Activated T-cell treated with anti-CD3 and anti-CD28 coated beads, Interleukin-2, amount 50 U/mL, for 24 hours (primary cell): Measurements from ENCODE around the gene CHSY3.
"Not testable (repeated sequence)": the region's sequence is repeated elsewhere in the genome, so short reads cannot be mapped to it uniquely, and the experiment has no call there.

Experiments
- DNase-seq: peaks from one replicate; pipeline ENCODE4 v3.0.0-alpha.2; 2020
- H3K27ac Mint-ChIP-seq: 2 replicates; pipeline ENCODE4 v1.8.0; 2020; ENCODE audit warnings: mild to moderate bottlenecking, mixed read lengths
- H3K27me3 Mint-ChIP-seq: 2 replicates; pipeline ENCODE4 v1.8.0; 2020; ENCODE audit warnings: mixed read lengths
- H3K36me3 Mint-ChIP-seq: 2 replicates; pipeline ENCODE4 v1.8.0; 2020; ENCODE audit warnings: low read depth, mixed read lengths
- H3K4me1 Mint-ChIP-seq: 2 replicates; pipeline ENCODE4 v1.8.0; 2020; ENCODE audit warnings: low read depth, mixed read lengths
- H3K4me3 Mint-ChIP-seq: 2 replicates; pipeline ENCODE4 v1.8.0; 2020; ENCODE audit warnings: mild to moderate bottlenecking, moderate library complexity, mixed read lengths
- H3K9me3 Mint-ChIP-seq: 2 replicates; pipeline ENCODE4 v1.8.0; 2020; ENCODE audit warnings: mixed read lengths

CHSY3 gene

DNA sequence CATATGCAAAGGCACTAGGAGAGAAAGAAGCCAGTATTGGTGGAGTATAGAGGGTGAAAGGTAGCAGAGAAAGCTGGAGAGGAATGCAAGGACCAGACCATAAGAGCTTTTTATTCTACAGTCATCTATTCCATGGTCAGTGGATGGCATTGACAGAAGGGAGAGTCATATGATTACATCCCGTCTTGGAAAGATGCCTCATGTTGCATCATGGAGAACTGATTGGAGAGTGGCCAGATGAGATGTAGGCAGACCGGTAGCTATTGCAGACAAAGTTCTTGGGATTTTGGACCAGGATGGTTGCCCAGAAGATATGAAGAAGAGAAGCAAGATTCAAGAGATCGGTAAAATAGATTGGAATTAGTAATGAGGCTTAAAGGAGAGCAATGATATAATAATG lies 260.7 kb downstream of the CHSY3 start:
- Mint-ChIP-seq H3K4me1 (no peaks in the 10 kb centered on the region), H3K36me3 (no peaks in the 10 kb centered on the region), H3K27ac (no peak overlapping the region), H3K27me3 (peaks cover 6% of the 10 kb centered on the region), H3K9me3 (no peaks in the 10 kb centered on the region), H3K4me3 (no peak overlapping the region)
- no peak for DNase-seq

DNA sequence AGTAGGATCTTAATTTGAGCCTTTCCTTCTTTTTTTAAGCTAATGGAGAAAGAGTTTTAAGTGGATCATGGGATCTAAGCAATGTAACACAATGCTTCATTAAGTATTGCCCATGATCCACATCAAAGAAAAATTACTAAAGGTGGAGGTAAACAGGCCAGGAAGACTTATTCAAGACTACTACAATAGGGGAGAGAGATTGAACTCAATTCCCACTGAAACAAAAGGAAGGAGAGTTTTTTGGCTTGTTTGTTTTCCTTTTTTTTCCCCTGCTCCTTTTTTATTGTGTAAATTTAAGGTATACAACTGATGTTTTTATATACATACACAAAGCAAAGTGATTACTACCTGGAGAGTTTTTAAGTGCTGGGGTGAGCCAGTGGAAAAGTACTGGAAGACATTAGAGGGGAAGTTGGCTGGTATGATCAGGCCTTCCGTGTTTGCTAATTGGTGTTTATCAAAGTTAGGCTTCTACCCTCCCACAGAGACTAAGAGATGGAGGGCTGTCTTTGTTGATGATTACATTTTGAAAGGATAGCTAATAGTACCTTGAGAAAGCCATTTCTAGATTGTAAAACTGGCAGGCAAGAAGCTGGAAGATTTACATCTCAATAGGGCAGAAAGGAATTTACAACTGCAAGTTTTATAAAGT lies 262.7 kb downstream of the CHSY3 start:
- Mint-ChIP-seq H3K9me3 (no peaks in the 10 kb centered on the region), H3K36me3 (no peaks in the 10 kb centered on the region)
- DNase-seq, result no peak

DNA sequence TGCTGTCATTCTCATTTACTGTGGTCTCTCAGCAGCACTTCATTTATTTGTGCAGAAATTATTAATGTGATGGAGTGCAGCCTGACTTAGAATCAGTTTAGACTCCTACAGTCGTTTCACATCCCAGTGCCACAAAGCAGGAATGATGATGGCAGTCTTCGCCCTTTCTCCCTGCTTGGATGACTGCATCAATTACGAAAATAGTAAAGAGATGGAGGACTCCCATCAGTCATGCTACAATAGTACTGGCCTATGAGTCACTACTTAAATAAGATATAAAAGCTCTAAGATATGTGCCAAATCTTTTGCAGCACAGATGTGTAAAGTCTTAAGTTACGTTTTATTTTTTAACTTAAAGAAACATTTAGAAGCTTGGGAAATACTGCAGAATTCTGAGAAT lies 263.9 kb downstream of the CHSY3 start:
- no peaks in the 10 kb centered on the region for H3K4me1 Mint-ChIP-seq
- H3K36me3 Mint-ChIP-seq, result no peaks in the 10 kb centered on the region
- no peak overlapping the region for H3K27ac Mint-ChIP-seq
- DNase-seq, result no peak
- H3K4me3 Mint-ChIP-seq, result no peak overlapping the region
- no peaks in the 10 kb centered on the region for H3K9me3 Mint-ChIP-seq
- H3K27me3 Mint-ChIP-seq, result peaks cover 6% of the 10 kb centered on the region

More for the DNA sequence above, 262.7 kb downstream of the CHSY3 start:
- H3K27ac Mint-ChIP-seq, result no peak overlapping the region
- no peak overlapping the region for H3K4me3 Mint-ChIP-seq
- H3K27me3 Mint-ChIP-seq, result peaks cover 6% of the 10 kb centered on the region
- H3K4me1 Mint-ChIP-seq, result no peaks in the 10 kb centered on the region

DNA sequence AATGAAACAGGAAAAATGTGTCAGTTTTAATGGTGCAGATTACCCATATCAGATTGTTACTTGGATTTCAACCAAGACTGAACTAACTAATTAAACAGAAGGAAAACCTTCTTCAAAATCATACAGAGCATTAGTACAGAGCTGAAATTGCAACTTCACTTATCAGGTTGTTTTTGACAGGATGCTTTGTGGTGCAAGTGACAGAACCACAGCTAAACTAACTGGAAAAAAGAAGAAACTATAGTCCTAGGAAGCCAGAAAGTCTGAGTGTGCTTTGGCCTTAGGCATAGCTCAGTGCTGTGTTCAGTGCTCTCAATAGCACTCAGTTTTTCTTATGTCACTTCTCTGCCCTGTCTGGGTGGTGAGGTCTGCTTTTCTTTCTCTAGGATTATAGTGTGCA lies 267.4 kb downstream of the CHSY3 start:
- no peaks in the 10 kb centered on the region for H3K4me1 Mint-ChIP-seq
- H3K27me3 Mint-ChIP-seq, result no peaks in the 10 kb centered on the region
- peaks cover 3% of the 10 kb centered on the region for H3K9me3 Mint-ChIP-seq
- no peak overlapping the region for H3K27ac Mint-ChIP-seq
- no peaks in the 10 kb centered on the region for H3K36me3 Mint-ChIP-seq
- H3K4me3 Mint-ChIP-seq, result no peak overlapping the region
- DNase-seq, result no peak

DNA sequence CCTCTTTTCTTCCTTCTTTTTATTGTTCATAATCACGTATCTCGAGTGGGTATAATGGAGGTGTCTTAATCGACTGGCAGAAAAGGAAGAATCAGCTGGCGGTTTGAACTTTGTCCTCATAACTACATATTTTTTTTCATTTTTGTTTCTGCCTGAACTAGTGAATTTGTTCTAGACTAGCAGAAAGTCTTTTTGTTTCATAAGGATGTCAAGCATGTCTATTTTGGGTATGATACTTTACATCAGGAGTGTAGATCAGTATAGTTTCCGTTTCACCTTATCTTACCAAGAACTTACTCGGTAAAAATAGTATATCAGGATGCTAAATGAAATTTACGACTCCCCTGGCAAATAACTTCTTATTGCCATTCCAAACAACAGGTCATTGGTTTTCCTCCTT lies 278.9 kb downstream of the CHSY3 start:
- no peaks in the 10 kb centered on the region for H3K36me3 Mint-ChIP-seq
- peaks cover 8% of the 10 kb centered on the region for H3K27me3 Mint-ChIP-seq
- H3K4me1 Mint-ChIP-seq, result no peaks in the 10 kb centered on the region
- peaks cover 2% of the 10 kb centered on the region for H3K9me3 Mint-ChIP-seq
- H3K27ac Mint-ChIP-seq, result no peak overlapping the region
- H3K4me3 Mint-ChIP-seq, result no peak overlapping the region
- no peak for DNase-seq

DNA sequence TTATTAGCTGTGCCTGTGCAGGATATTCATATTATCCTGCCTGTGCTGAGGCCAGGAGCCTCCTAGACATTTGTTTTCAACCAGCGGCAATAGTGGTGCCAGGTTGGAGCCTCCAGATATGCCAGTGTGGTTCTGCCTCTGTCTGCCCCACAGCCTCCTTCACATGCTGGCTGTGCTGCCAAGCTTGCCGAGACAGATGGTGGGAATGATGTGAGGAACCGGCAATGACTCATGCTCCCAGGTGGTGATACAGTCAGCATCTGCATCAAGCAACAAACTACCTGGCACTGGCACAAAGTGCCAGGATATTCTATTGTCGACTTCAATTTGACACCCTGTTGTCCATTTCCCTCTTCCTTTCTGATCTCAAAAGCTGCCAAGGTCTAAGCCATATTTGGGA lies 285.7 kb downstream of the CHSY3 start:
- Mint-ChIP-seq H3K4me1 (no peaks in the 10 kb centered on the region), H3K9me3 (no peaks in the 10 kb centered on the region), H3K27me3 (peaks cover 6% of the 10 kb centered on the region), H3K36me3 (no peaks in the 10 kb centered on the region), H3K27ac (no peak overlapping the region), H3K4me3 (no peak overlapping the region)
- no peak for DNase-seq

DNA sequence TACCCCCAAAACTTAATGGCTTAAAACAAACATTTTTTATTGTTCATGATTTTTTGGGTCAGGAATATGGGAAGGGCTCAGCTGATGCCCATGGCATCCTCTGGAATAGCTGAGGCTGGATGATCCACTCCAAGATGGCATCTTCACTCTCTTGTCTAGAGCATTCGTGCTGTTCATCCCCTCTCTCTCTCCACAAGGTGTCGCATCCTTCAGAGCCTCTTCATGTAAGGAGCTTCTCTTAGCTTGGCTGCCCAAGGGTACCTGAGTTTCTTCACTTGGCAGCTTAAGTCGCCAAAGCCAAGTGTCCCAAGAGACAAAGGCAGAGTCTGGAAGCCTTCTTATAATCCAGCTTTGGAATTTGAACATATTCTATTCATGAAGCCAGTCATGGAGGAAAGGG lies 294.7 kb downstream of the CHSY3 start:
- Mint-ChIP-seq H3K4me3 (no peak overlapping the region), H3K27ac (no peak overlapping the region), H3K9me3 (no peaks in the 10 kb centered on the region), H3K36me3 (no peaks in the 10 kb centered on the region), H3K4me1 (no peaks in the 10 kb centered on the region), H3K27me3 (peaks cover 8% of the 10 kb centered on the region)
- no peak for DNase-seq

DNA sequence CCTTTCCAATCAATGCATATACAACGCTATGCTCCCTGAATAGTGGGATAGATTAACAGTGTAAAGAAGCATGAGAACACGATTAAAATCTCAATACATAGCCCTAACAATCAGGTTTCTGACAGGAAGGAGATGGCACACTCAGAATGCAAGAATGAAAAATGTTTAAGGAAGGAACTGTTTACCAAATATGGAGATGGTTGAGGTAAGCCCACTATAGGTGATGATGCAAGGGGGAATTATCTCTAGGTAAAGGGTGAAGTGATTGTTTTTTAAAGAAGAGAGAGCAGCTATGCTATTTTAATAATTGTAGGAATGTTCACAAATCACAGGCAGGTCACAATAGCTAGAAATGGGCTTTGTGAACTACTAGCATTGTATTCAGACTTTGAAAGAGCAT lies 302.4 kb downstream of the CHSY3 start:
- H3K9me3 Mint-ChIP-seq, result no peaks in the 10 kb centered on the region
- no peaks in the 10 kb centered on the region for H3K4me1 Mint-ChIP-seq
- H3K36me3 Mint-ChIP-seq, result no peaks in the 10 kb centered on the region
- H3K4me3 Mint-ChIP-seq, result no peak overlapping the region
- no peak overlapping the region for H3K27ac Mint-ChIP-seq
- peaks cover 4% of the 10 kb centered on the region for H3K27me3 Mint-ChIP-seq
- no peak for DNase-seq

DNA sequence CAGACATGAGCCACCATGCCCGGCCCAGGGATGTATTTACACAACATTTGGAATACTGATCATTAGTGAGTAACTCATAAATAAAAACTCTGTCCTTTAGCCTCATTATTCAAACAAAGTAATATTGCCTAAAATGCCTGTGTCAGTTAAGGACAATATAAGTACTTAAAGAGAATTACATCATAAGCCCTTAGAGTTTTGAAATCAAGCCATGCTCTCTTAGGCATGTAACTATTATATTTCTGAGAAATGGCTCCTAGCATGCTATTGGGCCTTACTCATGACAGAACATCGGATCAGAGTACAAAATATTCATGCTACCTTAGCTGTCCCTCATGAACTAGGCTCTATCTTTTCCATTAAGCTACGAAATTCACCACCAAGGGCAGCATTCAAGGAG lies 309.3 kb downstream of the CHSY3 start:
- Mint-ChIP-seq H3K36me3 (no peaks in the 10 kb centered on the region), H3K4me3 (no peak overlapping the region), H3K27ac (no peak overlapping the region), H3K9me3 (no peaks in the 10 kb centered on the region), H3K4me1 (no peaks in the 10 kb centered on the region), H3K27me3 (peaks cover 5% of the 10 kb centered on the region)
- no peak for DNase-seq

DNA sequence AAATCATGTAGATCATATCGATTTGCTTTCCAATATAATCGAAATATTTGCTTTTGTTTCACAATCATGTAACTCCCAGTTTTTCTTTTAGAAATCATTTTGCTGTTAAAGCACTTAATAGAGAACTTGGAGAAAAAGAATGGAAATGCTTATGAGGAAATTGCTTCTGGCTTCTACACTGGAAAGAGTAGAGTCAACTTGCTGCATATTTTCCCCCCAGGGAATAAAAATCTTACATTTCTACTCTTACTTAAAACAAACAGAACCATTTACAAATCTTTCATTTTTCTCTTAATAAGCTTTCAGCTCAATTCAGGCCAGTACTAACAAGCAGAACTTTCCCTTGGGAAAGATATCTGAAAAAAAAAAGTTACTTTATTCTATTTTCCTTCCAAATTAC lies 312.0 kb downstream of the CHSY3 start:
- no peaks in the 10 kb centered on the region for H3K36me3 Mint-ChIP-seq
- H3K27ac Mint-ChIP-seq, result no peak overlapping the region
- H3K4me1 Mint-ChIP-seq, result no peaks in the 10 kb centered on the region
- H3K4me3 Mint-ChIP-seq, result no peak overlapping the region
- peaks cover 5% of the 10 kb centered on the region for H3K27me3 Mint-ChIP-seq
- no peak for DNase-seq
- no peaks in the 10 kb centered on the region for H3K9me3 Mint-ChIP-seq

DNA sequence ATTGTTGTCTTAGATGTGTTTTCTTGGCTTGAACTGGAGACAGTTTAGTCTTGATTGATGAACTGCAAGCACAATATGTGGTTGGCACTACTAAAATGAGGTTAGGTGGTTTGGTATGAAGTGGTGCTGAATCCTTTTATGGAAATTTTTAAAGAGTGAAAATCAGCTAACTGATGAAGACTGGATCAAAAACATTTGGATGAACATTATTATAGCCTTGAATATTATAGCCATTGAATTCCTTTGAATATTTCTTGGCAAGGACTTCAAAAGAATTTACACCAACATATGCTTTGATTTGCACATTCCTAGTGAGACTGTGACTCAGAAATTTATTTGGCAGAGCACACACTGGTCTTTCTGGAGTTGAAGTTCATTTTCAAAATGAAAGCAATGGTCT lies 318.3 kb downstream of the CHSY3 start:
- DNase-seq, result no peak
- Mint-ChIP-seq H3K4me3 (no peak overlapping the region), H3K27ac (no peak overlapping the region), H3K27me3 (peaks cover 8% of the 10 kb centered on the region), H3K36me3 (no peaks in the 10 kb centered on the region), H3K9me3 (no peaks in the 10 kb centered on the region), H3K4me1 (no peaks in the 10 kb centered on the region)

DNA sequence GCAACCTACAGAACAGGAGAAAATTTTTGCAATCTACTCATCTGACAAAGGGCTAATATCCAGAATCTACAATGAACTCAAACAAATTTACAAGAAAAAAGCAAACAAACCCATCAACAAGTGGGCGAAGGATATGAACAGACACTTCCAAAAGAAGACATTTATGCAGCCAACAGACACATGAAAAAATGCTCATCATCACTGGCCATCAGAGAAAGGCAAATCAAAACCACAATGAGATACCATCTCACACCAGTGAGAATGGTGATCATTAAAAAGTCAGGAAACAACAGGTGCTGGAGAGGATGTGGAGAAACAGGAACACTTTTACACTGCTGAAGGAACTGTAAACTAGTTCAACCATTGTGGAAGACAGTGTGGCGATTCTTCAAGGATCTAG lies 322.3 kb downstream of the CHSY3 start:
- H3K27me3 Mint-ChIP-seq, H3K36me3 Mint-ChIP-seq, H3K27ac Mint-ChIP-seq, H3K4me3 Mint-ChIP-seq, DNase-seq, H3K9me3 Mint-ChIP-seq, H3K4me1 Mint-ChIP-seq: not testable (repeated sequence)

DNA sequence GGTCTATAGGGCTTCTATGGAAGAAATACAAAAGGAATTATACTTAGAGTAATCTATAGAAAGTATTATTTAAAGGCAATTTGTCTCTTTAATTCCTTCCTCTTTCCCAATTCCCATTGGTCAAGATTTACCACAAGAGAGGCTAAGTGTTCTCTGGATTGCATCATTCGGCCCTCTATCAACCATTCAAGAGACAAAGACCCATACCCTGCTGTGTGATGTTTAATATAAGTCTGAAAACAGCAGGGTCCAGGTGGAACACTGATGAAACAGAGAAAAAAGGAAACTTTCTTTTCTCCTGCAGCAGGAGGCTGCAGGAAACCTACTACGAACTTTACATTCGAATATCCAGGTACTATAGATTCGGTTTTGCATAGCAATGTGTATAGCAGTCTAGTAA lies 323.4 kb downstream of the CHSY3 start:
- H3K4me1 Mint-ChIP-seq, result no peaks in the 10 kb centered on the region
- no peak overlapping the region for H3K27ac Mint-ChIP-seq
- peaks cover 8% of the 10 kb centered on the region for H3K27me3 Mint-ChIP-seq
- H3K9me3 Mint-ChIP-seq, result no peaks in the 10 kb centered on the region
- H3K36me3 Mint-ChIP-seq, result no peaks in the 10 kb centered on the region
- no peak for DNase-seq
- H3K4me3 Mint-ChIP-seq, result no peak overlapping the region

DNA sequence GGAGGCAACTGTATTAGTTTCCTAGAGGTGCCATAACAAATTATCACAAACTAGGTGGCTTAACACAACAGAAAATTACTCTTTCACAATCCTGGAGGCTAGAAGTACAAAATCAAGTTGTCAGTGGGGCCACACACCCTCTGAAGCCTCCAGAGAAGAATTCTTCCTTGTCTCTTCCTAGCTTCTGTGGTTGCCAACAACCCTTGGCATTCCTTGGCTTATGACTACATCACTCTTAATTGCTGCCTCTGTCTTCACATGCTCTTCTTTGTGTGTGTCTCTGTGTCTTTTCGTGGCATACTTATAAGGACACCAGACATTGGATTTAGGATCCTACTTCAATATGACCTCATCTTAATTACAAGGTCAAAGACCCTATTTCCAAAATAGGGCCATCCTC lies 327.5 kb downstream of the CHSY3 start:
- Mint-ChIP-seq H3K4me3 (no peak overlapping the region), H3K4me1 (no peaks in the 10 kb centered on the region), H3K36me3 (no peaks in the 10 kb centered on the region), H3K27me3 (peaks cover 5% of the 10 kb centered on the region), H3K9me3 (no peaks in the 10 kb centered on the region), H3K27ac (no peak overlapping the region)
- DNase-seq, result no peak

DNA sequence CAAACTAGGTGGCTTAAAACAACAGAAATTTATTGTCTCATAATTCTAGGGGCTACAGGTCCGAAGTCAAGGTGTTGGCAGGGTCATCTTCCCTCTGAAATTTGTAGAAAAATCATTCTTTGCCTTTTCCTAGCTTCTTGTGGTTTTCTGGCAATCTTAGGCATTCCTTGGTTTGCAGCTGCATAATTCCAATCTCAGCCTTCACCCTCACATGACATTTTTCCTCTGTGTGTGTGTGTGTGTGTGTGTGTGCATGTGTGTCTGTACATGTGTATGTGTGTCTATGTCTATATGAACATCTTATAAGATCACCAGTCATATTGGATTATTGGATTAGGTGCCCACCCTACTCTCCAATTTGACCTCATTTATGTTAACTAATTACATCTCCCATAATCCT lies 330.6 kb downstream of the CHSY3 start:
- Mint-ChIP-seq H3K27ac (no peak overlapping the region), H3K27me3 (peaks cover 2% of the 10 kb centered on the region), H3K36me3 (no peaks in the 10 kb centered on the region), H3K4me1 (no peaks in the 10 kb centered on the region), H3K4me3 (no peak overlapping the region), H3K9me3 (no peaks in the 10 kb centered on the region)
- DNase-seq, result no peak
